ENCODE measurements around the gene CTNNB1. TPM values are rescaled to one million over a fixed set of nuclear protein-coding genes. Genes with fewer than 3 reads are reported as not detected.

The CTNNB1 gene
- total and polyA plus RNA-seq, 2 of the 13 experiments (the other 11 are each of a cell fraction or from before 2014, with no cell fraction given): 398 to 489 TPM

GRCh38 chr3:41274944-41275668, 75.8 kb downstream of the CTNNB1 start (continued):
- TF ChIP-seq NR1H2 (CRISPR knock-in tag; IDR thresholded peaks at IDR 0.05; ENCODE audit: borderline replicate concordance, low read depth): no peak
- TF ChIP-seq ZNF704 (CRISPR knock-in tag; IDR thresholded peaks at IDR 0.05; ENCODE audit: borderline replicate concordance): no peak
- TF ChIP-seq ZNF431 (CRISPR knock-in tag; IDR thresholded peaks at IDR 0.05; ENCODE audit: borderline replicate concordance, low read depth): no peak
- TF ChIP-seq NBN (conservative IDR thresholded peaks at IDR 0.05): no peak
- TF ChIP-seq MEIS1 (CRISPR knock-in tag; IDR thresholded peaks at IDR 0.05; ENCODE audit: borderline replicate concordance): 0 out of 2 replicates have a peak, but pooled peaks have one; percentile 44
- no peak for TF ChIP-seq ZNF274 (CRISPR knock-in tag; IDR thresholded peaks at IDR 0.05)
- TF ChIP-seq TCF7L2 (IDR thresholded peaks at IDR 0.05; ENCODE audit: low read depth, low read length): peak; percentile 34; the same call in 1 of the 2 replicates
- TF ChIP-seq IRF2 (CRISPR knock-in tag; IDR thresholded peaks at IDR 0.05): peak; percentile 33; the same call in 1 of the 2 replicates
- TF ChIP-seq SMARCE1 (IDR thresholded peaks at IDR 0.05; ENCODE audit: borderline replicate concordance): no peak
- TF ChIP-seq PLSCR1 (CRISPR knock-in tag; IDR thresholded peaks at IDR 0.05; ENCODE audit: borderline replicate concordance): no peak
- peak; percentile 50 for TF ChIP-seq PATZ1 (CRISPR knock-in tag; IDR thresholded peaks at IDR 0.05)
- TF ChIP-seq MIER3 (CRISPR knock-in tag; IDR thresholded peaks at IDR 0.05; ENCODE audit: borderline replicate concordance): peak; percentile 39; the same call in 1 of the 2 replicates
- no peak for TF ChIP-seq ZNF276 (CRISPR knock-in tag; IDR thresholded peaks at IDR 0.05; ENCODE audit: low read depth)
- peak; percentile 83; the same call in 1 of the 2 replicates for TF ChIP-seq ZNF292 (CRISPR knock-in tag; IDR thresholded peaks at IDR 0.05; ENCODE audit: borderline replicate concordance, low read depth)
- no peak for TF ChIP-seq FOXP1 (IDR thresholded peaks at IDR 0.05)
- 0 out of 2 replicates have a peak, but pooled peaks have one; percentile 21 for TF ChIP-seq FOXP1 (CRISPR knock-in tag; IDR thresholded peaks at IDR 0.05)
- TF ChIP-seq SNRNP70 (IDR thresholded peaks at IDR 0.05; ENCODE audit: low read depth, low read length): no peak
- TF ChIP-seq RAD21 (CRISPR knock-in tag; IDR thresholded peaks at IDR 0.05): no peak
- TF ChIP-seq CBX5 (CRISPR knock-in tag; IDR thresholded peaks at IDR 0.05; ENCODE audit: borderline replicate concordance): peak; percentile 73; the same call in 1 of the 2 replicates
- TF ChIP-seq HNF4A (CRISPR knock-in tag; IDR thresholded peaks at IDR 0.05): peak; percentile 91
- no peak for TF ChIP-seq ZNF414 (CRISPR knock-in tag; IDR thresholded peaks at IDR 0.05)
- TF ChIP-seq ZNF781 (CRISPR knock-in tag; IDR thresholded peaks at IDR 0.05; ENCODE audit: borderline replicate concordance, not compliant biosample characterization): no peak
- TF ChIP-seq ZNF484 (CRISPR knock-in tag; IDR thresholded peaks at IDR 0.05; ENCODE audit: borderline replicate concordance, low read depth): no peak

All from HepG2 (cell line).